ENCODE results near the gene CCDC30.
"Not testable (repeated sequence)": the region's sequence is repeated elsewhere in the genome, so short reads cannot be mapped to it uniquely, and the experiment has no call there.

The CCDC30 gene

DNA sequence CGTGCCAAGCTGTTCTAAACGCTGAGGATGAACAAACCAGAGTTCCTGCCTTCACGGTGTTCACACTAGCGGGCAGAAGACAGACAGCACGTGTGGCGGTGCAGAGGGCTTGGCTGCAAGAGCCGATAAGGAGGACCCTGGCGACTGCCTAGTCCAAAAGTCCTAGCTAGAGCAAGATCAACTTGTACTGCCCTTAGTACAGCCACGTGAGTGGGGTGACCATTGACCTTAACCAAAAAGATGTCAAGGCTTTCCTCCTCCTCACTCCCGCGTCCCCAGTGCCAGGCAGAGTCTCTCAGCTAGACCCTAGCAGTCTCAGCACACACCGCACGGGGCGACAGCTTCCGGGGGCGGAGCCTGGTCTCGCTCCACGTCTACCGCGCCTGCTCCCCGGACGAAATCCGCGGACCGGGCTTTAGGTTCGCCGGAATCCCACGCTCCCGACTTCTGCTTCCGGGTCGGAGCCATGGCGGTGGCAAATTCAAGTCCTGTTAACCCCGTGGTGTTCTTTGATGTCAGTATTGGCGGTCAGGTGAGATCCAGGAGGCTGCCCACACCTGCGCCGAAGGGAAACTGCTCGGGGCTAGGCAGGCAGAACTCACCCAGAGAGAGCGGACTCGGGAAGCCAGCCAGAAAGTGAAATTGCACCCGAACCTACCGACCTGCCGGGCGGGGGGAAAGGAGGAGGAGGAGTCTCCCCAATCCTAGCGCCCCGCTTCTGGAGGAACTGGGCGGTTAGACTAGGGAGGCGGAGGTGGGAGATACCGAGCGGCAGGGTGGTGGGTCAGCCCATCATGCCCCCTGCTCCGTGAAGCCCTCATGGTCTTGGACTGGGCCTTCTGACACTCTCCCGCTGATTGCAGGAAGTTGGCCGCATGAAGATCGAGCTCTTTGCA is 195.1 kb downstream of the CCDC30 start, which contains the start of gene PPIH:
TSS of gene PPIH (plus strand) at position 443 of the 896 bp plus-strand sequence. CDS start at position 467, 24 bp downstream.
- peak; percentile 86 for DNase-seq (ENCODE audit: low read depth)

GRCh38 chr1:42658877-42659337 is 195.8 kb downstream of the CCDC30 start:
- no peak for DNase-seq (ENCODE audit: low read depth)

DNA sequence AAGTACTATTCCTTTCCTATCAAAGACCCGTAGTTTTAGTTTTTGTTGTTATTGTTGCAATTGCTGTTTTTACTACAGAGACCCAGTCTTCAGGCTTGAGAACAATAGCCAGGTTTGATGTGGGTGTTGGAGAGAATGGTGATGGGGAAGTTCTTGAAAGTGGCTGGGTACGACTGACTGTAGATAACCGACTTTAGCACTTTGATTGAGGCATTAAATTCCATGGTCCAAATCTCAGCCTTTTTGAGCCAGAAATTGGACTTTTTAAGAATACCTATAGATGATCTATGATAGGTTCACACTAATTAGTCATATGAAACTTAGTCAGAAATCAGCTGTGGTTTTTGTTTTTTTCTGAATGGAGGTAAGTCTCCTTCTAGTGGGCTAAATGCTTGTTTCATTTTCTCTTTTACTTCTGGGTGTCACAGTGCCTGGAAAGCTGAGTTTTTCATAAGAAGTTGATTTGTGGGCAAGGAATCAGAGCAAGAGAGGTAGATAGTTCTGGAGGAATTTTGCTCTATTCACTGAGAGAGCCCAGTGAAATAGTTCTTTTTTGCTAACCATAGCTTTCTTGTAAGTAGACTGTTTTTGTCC is 197.9 kb downstream of the CCDC30 start:
- DNase-seq (ENCODE audit: low read depth), result no peak

- no peak for DNase-seq (ENCODE audit: low read depth)
Observed at GRCh38 chr1:42669936-42670335, 206.8 kb downstream of the CCDC30 start.

- DNase-seq (ENCODE audit: low read depth), result no peak
Observed at GRCh38 chr1:42670425-42670824, 207.3 kb downstream of the CCDC30 start.

GRCh38 chr1:42674214-42674613 is 211.1 kb downstream of the CCDC30 start:
- no peak for DNase-seq (ENCODE audit: low read depth)

GRCh38 chr1:42674682-42675081 is 211.6 kb downstream of the CCDC30 start:
- DNase-seq (ENCODE audit: low read depth), result no peak

GRCh38 chr1:42675467-42675866 is 212.4 kb downstream of the CCDC30 start:
- DNase-seq (ENCODE audit: low read depth), result no peak

GRCh38 chr1:42676534-42677087 is 213.5 kb downstream of the CCDC30 start:
- no peak for DNase-seq (ENCODE audit: low read depth)

DNA sequence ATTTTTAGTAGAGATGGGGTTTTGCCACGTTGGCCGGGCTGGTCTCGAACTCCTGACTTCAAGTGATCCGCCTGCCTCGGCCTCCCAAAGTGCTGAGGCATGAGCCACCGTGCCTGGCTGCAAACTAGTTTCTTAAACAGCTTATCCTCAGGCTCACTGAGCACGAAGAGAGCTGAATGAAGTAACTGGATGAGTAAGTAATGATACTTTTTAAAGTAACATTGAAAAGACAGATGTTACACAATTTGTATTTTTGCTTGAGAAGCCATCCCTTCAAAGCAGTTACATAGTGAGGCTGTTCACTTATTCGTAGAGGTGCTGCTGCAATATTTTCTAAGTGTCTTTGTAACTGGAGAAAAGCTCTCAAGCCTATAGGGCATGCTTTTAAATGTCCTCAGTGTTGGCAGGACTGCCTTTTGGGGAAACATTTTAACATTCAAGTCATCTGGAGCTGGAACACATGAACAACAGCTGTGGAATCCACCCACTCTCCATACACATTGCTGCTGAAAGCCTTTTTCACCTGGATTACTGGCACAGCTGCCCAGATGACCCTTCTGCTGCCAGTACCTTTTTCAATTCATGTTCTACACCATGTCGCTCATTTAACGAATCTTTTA is 216.4 kb downstream of the CCDC30 start:
- no peak for DNase-seq (ENCODE audit: low read depth)

- no peak for DNase-seq (ENCODE audit: low read depth)
Observed at GRCh38 chr1:42680055-42680454, 217.0 kb downstream of the CCDC30 start.

GRCh38 chr1:42680921-42681683 is 218.0 kb downstream of the CCDC30 start:
- no peak for DNase-seq (ENCODE audit: low read depth)

GRCh38 chr1:42681741-42682483 is 218.8 kb downstream of the CCDC30 start, which contains the start of gene YBX1:
Gene YBX1, plus strand, starts transcription at chr1:42682418. Its CDS starts 148 bp downstream, at chr1:42682566.
- DNase-seq (ENCODE audit: low read depth), result peak; percentile 98

GRCh38 chr1:42682484-42682738 is 219.3 kb downstream of the CCDC30 start:
- DNase-seq (ENCODE audit: low read depth), result not testable (repeated sequence)

DNA sequence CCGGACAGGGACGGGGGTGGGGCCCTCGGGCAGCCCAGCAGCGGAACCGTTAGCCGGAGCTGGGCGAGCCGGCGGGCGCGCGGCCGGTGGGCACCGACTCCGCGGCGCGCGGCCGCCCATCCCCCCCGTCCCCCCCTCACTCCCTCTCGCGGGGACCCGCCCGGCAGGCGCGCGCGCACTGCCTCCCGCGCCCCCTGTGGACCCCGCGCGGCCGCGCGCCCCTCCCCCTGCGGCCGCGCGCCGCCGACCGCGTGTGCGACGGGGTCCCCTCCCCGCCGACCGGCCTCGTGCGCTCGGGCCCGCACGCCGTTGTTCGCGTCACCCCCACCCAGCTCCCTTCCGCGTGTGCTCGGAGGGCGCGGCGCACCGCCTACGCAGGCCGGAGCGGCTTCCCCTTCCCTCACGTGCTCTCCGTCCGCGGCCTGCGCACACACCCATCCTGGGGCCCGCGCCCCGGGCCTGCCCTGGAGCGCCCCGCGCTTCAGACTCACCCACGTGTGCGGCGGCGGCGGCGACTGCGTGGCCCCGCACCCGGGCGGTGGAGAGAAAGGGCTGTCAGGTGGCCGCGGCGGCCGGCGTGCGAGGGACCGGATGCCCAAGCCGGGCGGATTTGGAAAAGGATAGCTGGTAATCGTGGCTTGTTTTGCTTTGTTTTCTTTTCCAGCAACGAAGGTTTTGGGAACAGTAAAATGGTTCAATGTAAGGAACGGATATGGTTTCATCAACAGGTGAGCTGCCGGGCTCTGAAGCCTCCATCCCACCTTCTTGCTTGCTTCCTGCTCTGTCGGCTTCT is 219.8 kb downstream of the CCDC30 start:
- DNase-seq (ENCODE audit: low read depth), result no peak

GRCh38 chr1:42684139-42684538 is 221.1 kb downstream of the CCDC30 start:
- no peak for DNase-seq (ENCODE audit: low read depth)

- no peak for DNase-seq (ENCODE audit: low read depth)
Observed at GRCh38 chr1:42686418-42686817, 223.3 kb downstream of the CCDC30 start.

- DNase-seq (ENCODE audit: low read depth), result no peak
Observed at GRCh38 chr1:42689912-42690311, 226.8 kb downstream of the CCDC30 start.

GRCh38 chr1:42690477-42691156 is 227.5 kb downstream of the CCDC30 start:
- DNase-seq (ENCODE audit: low read depth), result no peak

DNA sequence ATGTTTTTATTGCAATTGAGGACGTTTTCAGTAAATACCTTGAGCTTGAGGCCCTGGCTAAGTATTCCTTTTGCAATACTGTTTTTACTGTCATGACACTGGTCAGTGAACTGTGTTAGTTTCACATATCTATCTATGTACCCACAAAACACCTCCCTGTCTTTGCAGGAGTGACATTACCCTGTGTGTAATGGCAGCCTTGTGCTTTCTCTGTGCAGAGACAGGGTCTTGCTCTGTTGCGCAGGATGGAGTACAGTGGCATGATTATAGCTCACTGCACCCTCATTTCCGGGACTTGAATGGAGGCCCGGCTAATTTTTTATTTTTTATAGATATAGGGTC is 228.0 kb downstream of the CCDC30 start:
- DNase-seq (ENCODE audit: low read depth), result no peak
